Globus pallidus (tissue), 1 donor: ENCODE measurements around the gene ACOT12.
"Not testable (repeated sequence)": the region's sequence is repeated elsewhere in the genome, so short reads cannot be mapped to it uniquely, and the experiment has no call there.

Source experiments
- DNase-seq: peaks from one replicate; pipeline ENCODE4 v3.0.0-alpha.2; 2015; ENCODE audit warnings: low spot score

ACOT12 gene

DNA sequence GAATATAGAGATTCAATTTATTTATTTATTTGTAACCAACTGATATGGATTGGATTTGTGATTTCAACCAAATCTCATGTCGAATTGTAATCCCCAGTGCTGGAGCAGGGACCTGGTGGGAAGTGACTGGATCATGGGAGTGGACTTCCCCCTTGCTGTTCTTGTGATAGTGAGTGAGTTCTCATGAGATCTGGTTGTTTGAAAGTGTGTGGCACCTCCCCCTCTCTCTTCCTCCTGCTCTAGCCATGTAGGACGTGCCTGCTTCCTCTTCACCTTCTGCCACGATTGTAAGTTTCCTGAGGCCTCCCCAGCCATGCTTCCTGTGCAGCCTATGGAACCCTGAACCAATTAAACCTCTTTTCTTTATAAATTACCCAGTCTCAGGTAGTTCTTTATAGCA is 55.7 kb downstream of the ACOT12 start:
- DNase-seq: not testable (repeated sequence)

GRCh38 chr5:81337803-81338202 is 56.1 kb downstream of the ACOT12 start:
- no peak for DNase-seq

- DNase-seq: no peak
These were observed 57.4 kb downstream of the ACOT12 start for GRCh38 chr5:81336556-81336955.

GRCh38 chr5:81335946-81336345 is 58.0 kb downstream of the ACOT12 start:
- no peak for DNase-seq

GRCh38 chr5:81334304-81335061 is 59.5 kb downstream of the ACOT12 start:
- DNase-seq: no peak

DNA sequence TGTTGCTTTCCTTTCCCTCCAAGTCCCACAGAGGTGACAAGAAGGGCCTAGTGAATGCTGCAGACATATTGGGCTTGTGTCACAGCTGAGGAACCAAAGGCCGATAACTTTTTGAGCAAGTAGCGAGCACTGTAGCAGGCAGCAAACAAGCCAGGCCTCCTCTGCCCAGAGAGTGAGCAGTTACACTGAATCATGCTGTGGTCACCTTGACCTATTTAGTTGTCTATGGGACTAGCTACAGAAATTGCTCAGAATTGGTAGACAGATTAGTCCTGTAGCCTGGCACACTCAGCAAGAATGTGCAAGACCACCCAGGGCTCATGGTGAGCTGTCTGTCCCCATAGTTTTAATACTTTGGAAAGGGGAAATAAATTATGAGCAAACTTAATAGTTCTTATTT is 67.4 kb downstream of the ACOT12 start:
- no peak for DNase-seq

- DNase-seq: no peak
These were observed 76.4 kb downstream of the ACOT12 start for GRCh38 chr5:81317536-81317935.

GRCh38 chr5:81316571-81316970 is 77.4 kb downstream of the ACOT12 start:
- DNase-seq: no peak

GRCh38 chr5:81315830-81316229 is 78.1 kb downstream of the ACOT12 start:
- DNase-seq: no peak

GRCh38 chr5:81315336-81315735 is 78.6 kb downstream of the ACOT12 start:
- DNase-seq: no peak

DNA sequence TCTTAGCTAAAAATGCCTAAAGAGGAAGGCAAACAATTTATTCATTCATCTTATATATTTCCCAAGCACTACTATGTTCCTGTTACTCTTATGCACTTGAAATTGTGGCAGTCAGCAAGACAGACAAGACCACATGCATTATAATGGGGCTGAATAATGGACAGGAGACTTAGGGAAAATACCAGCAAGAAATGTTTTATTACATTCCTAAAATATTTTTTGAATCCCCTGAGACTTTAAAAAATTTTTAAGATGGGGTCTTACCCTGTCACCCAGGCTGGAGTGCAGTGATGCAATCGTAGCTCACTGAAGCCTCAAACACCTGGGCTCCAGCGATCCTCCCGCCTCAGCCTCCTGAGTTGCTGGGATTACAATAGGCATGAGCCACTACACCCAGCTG is 79.4 kb downstream of the ACOT12 start:
- DNase-seq: no peak

GRCh38 chr5:81313686-81314085 is 80.2 kb downstream of the ACOT12 start:
- DNase-seq: no peak

DNA sequence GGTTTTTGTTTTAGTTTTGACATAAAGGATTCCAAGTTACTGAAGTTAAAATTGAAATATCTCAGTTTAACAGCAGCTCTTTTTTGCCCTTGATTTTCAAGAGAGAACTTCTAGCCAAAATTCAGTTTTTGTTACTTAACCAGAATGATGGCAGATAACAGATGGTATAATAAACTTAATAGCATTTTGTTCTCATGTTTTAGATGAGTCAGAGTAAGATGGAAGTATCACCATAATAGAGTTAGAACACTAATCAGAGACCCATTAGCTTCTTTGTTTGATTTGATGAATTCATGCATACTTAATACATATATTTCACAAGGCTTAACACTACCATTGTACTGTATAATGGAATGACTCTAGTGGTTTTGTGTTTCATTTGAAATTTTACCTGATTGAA is 80.7 kb downstream of the ACOT12 start:
- no peak for DNase-seq

GRCh38 chr5:81310402-81311063 is 83.4 kb downstream of the ACOT12 start:
- DNase-seq: no peak

DNA sequence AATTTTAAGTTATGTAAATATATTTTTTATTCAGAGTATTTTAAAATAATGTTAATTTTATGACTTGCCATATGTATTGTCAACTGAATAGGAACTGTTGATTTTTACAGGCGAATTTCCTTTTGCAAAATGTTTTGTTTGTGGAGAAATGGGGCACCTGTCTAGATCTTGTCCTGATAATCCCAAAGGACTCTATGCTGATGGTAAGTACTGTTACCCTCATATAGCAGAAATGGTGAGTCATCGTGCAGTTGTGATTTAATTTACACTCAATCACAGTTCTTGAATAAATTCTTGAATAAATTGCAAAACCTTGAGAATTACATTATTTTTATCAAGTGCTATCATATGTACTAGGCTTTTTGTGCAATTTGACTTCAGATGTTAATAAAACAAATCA is 85.1 kb downstream of the ACOT12 start:
- DNase-seq: no peak

- no peak for DNase-seq
These were observed 88.1 kb downstream of the ACOT12 start for GRCh38 chr5:81305785-81306184.

GRCh38 chr5:81303563-81303962 is 90.4 kb downstream of the ACOT12 start:
- no peak for DNase-seq

- DNase-seq: no peak
These were observed 91.3 kb downstream of the ACOT12 start for GRCh38 chr5:81302596-81302995.

DNA sequence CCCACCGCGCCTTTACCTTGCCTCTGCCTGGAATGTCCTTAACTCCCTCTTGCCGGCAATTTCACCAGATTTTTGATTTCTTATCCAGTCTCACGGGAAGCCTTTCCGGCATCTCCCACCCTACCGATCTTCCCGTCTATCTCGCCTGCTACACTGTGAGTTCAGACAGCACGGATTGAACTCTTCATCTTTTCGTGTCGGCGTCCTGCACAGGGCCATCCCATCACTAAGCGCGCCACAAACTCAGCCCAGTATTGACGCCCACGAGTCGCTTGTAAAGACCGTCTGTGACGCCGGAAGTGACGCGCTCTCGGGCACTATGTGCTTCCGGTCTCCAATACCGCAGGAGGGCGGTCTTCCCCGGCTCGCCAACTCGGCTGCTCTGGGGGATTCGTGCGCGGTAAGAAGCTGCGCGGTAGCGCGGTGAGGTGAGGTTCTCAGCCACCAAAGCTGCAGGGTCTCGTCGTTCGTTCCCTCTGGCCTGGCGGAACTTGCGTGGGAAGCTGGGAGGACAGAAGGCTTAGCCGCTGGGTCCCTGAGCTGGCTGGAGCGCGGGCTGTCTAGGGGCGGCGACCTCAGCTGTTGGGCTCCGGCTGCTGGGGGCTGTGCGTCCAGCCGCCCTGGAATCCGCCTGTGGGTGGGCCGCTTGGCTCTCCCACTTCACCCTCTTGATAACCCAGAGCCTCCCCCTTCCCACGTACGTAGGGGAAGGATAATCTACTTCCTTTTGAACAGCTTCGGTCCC is 92.5 kb downstream of the ACOT12 start, which contains the start of gene ZCCHC9:
ZCCHC9 (plus strand) TSS at position 317 of the 745 bp plus-strand sequence. CDS start 3,171 bp downstream, outside the sequence.
- DNase-seq: peak; percentile 93

DNA sequence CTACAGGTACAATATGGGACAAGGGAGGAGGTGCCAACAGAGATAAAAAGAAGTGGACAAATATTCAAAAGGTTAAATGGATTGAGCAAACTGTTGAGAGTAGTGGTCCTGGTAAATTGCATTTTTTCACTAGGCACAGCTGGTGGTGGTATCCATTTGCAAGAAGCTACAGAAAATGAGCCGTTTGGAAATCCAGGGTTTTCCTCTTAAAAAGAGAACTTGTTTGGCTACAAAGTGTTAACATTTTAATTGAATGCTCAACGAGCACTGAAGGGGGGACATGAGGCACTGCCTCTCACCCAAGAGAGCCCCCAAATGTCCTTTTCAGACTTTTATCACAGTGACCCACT is 93.0 kb downstream of the ACOT12 start:
- no peak for DNase-seq

GRCh38 chr5:81297531-81297930 is 96.4 kb downstream of the ACOT12 start:
- DNase-seq: no peak

DNA sequence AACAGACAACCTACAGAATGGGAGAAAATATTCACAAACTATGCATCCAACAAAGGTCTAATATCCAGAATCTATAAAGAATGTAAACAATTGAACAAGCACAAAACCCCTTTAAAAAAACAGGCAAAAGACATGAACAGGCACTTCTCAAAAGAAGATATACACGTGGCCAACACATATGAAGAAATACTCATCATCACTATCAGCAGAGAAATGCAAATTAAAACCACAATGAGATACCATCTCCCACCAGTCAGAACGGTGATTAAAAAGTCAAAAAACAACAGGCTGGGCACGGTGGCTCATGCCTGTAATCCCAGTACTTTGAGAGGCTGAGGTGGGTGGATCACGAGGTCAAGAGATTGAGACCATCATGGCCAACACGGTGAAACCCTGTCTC is 99.9 kb downstream of the ACOT12 start:
- DNase-seq: not testable (repeated sequence)

DNA sequence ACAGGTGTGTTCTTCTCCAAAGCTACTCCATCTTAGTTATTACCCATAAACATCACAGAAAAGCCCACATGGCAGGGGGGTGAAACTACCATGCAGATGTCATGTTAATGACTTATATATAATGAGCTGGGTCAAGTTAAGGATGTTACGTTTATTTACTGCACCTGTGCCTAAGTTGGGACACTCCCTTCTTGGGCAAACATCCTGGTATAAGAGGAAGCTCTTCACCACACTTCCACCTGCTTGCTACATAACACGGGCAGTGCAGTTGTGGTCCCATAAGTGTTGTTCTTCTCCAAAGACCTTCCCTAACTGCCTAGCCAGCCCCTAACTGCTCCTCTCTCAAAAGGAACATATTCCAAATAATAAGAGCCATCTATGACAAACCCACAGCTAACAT is 101.8 kb downstream of the ACOT12 start:
- DNase-seq: no peak
